ENCODE data around the gene CNTD1. TPM values are rescaled to one million over a fixed set of nuclear protein-coding genes. Genes with fewer than 3 reads are reported as not detected.

CNTD1 gene
- total and polyA plus RNA-seq, 2 of the 4 experiments (the other 2 are of a cell fraction) = not detected

- Histone ChIP-seq H2AK9ac (replicated peaks; ENCODE audit: low read depth, low read length, poor library complexity) (no peak overlapping the region), H3K79me1 (ENCODE audit: low read depth in 1 of 2, low read length in 2 of 2) (peaks cover 4 to 12% of the 10 kb centered on the region in 2 experiments; a peak in 3 of 4 replicates), H3K56ac (ENCODE audit: extremely low read depth, insufficient read depth, low read length) (no peak overlapping the region), H2AFZ (replicated peaks; ENCODE audit: low read length, poor library complexity) (no peak overlapping the region), H4K5ac (ENCODE audit: low read depth, low read length) (no peak overlapping the region), H3K27ac (ENCODE audit: insufficient read depth, low read length) (no peak overlapping the region), H4K91ac (ENCODE audit: insufficient read depth, low read depth, low read length) (no peak overlapping the region), H3K18ac (ENCODE audit: low read depth, low read length) (no peak overlapping the region), H2BK5ac (ENCODE audit: low read depth, low read length, poor library complexity, severe bottlenecking) (no peak overlapping the region), H3K9ac (ENCODE audit: low read depth, low read length) (no peak overlapping the region), H3K4me2 (ENCODE audit: low read depth, low read length) (no peak overlapping the region), H3K4me3 (ENCODE audit: insufficient read depth, low read depth, low read length) (no peak overlapping the region), H4K20me1 (ENCODE audit: insufficient read depth, low read length) (peaks cover 19% of the 10 kb centered on the region), H3K4me1 (ENCODE audit: control insufficient read depth, insufficient read depth, low read length) (peaks cover 4% of the 10 kb centered on the region; the same call in 1 of the 2 replicates), H3K27me3 (ENCODE audit: control insufficient read depth, insufficient read depth, low read length) (peaks cover 3% of the 10 kb centered on the region; the same call in 1 of the 2 replicates), H2AK5ac (ENCODE audit: low read depth, low read length) (no peak overlapping the region), H2BK15ac (ENCODE audit: low read depth, low read length) (no peak overlapping the region), H3K23ac (ENCODE audit: low read depth, low read length) (no peak overlapping the region), H2BK20ac (ENCODE audit: low read depth, low read length) (no peak overlapping the region), H2BK120ac (ENCODE audit: low read depth, low read length) (no peak overlapping the region), H4K8ac (ENCODE audit: low read depth in 2 of 2, low read length in 2 of 2) (no peak overlapping the region), H3K4ac (ENCODE audit: low read depth, low read length) (no peak overlapping the region), H3K36me3 (ENCODE audit: control insufficient read depth, insufficient read depth, low read length) (peaks cover 38% of the 10 kb centered on the region), H3K9me1 (ENCODE audit: insufficient read depth, low read length) (peaks cover 8% of the 10 kb centered on the region; the same call in 1 of the 2 replicates), H3K9me3 (ENCODE audit: control insufficient read depth, insufficient read depth, low read length) (no peaks in the 10 kb centered on the region), H3K14ac (replicated peaks; ENCODE audit: low read depth, low read length) (no peak overlapping the region)
- ChIA-PET CTCF (interaction anchor here (0.6 kb wide), 1 partner anchor 47 kb away, joined by 5 read pairs; no protein-coding TSS in a partner anchor), POLR2A (ENCODE audit: unreplicated experiment) (no interaction called here)
- ATAC-seq (ENCODE audit: low read depth) (no peak), DNase-seq (no peak)
- TF ChIP-seq SMC3 (IDR thresholded peaks at IDR 0.05; ENCODE audit: low read depth, low read length) = no peak
- TF ChIP-seq RCOR1 (IDR thresholded peaks at IDR 0.05; ENCODE audit: insufficient replicate concordance, low read length) = no peak
- no peak for TF ChIP-seq CEBPB (IDR thresholded peaks at IDR 0.05; ENCODE audit: low read depth, low read length)
- TF ChIP-seq, protein P1, sequence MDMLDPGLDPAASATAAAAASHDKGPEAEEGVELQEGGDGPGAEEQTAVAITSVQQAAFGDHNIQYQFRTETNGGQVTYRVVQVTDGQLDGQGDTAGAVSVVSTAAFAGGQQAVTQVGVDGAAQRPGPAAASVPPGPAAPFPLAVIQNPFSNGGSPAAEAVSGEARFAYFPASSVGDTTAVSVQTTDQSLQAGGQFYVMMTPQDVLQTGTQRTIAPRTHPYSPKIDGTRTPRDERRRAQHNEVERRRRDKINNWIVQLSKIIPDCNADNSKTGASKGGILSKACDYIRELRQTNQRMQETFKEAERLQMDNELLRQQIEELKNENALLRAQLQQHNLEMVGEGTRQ (IDR thresholded peaks at IDR 0.05; ENCODE audit: low read depth, low read length) = no peak
- TF ChIP-seq BHLHE40 (IDR thresholded peaks at IDR 0.05; ENCODE audit: low read depth, low read length) = no peak
- no peak for TF ChIP-seq CTCF (conservative IDR thresholded peaks at IDR 0.05; ENCODE audit: low read depth, low read length)
- dilution Hi-C loops (cut with HindIII; ENCODE audit: low sequenced_read_pairs, unreplicated experiment) = no loop called here
- no TSS peak for BruUV-seq (replicated peaks)
- intact Hi-C loops (cut with micrococcal nuclease) = no loop called here
- 100% methylated on average over 2 of the region's 12 CpGs; no CpG with 5 or more reads in 1 of the 2 experiments for WGBS, 2 experiments (ENCODE audit: extremely low coverage in 2 of 2, insufficient read length in 1 of 2)
- in situ Hi-C loops (cut with MboI; ENCODE audit: low sequenced_read_pairs) = no loop called here
Measured at GRCh38 chr17:42845556-42845917, 46.9 kb downstream of the CNTD1 start.
